DOHH2 (cell line): ENCODE measurements around the gene MGRN1.
A peak's percentile ranks its signal among the peaks of the same experiment; 100 is the strongest.

Experiments used
- H3F3A ChIP-seq: fragments of 200-600 bp; sonication (generic), shearing (Covaris generic); 2 replicates; pipeline ENCODE4 v1.6.0; 2016; ENCODE audit warnings: antibody characterized with exemption, mild to moderate bottlenecking; ENCODE audit not compliant: control insufficient read depth, insufficient read depth
- H3K27ac ChIP-seq: fragments of 200-600 bp; sonication (generic); 2 replicates; pipeline ENCODE4 v1.5.1; 2014; ENCODE audit warnings: low read depth, mild to moderate bottlenecking, low read length, moderate library complexity
- H3K27me3 ChIP-seq: fragments of 200-600 bp; sonication (generic); 2 replicates; pipeline ENCODE4 v1.6.1; 2014; ENCODE audit warnings: mild to moderate bottlenecking, low read length, mixed read lengths; ENCODE audit not compliant: control insufficient read depth
- H3K36me3 ChIP-seq: fragments of 200-600 bp; sonication (generic); 2 replicates; pipeline ENCODE4 v1.6.1; 2014; ENCODE audit warnings: mild to moderate bottlenecking, low read length, moderate library complexity, mixed read lengths; ENCODE audit not compliant: control insufficient read depth
- H3K4me1 ChIP-seq: fragments of 200-600 bp; sonication (generic); 2 replicates; pipeline ENCODE4 v1.6.1; 2014; ENCODE audit warnings: mild to moderate bottlenecking, low read length, mixed read lengths; ENCODE audit not compliant: control insufficient read depth
- H3K4me2 ChIP-seq: fragments of 200-600 bp; sonication (generic); 2 replicates; pipeline ENCODE4 v1.6.0; 2014; ENCODE audit warnings: mild to moderate bottlenecking, low read length, moderate library complexity
- H3K4me3 ChIP-seq: fragments of 200-600 bp; sonication (generic); 2 replicates; pipeline ENCODE4 v1.5.1; 2014; ENCODE audit warnings: mild to moderate bottlenecking, low read length, mixed read lengths
- H3K79me2 ChIP-seq: fragments of 200-600 bp; sonication (generic); 2 replicates; pipeline ENCODE4 v1.6.1; 2014; ENCODE audit warnings: mild to moderate bottlenecking, low read length, mixed read lengths; ENCODE audit not compliant: control insufficient read depth
- H3K9me2 ChIP-seq: fragments of 200-600 bp; sonication (generic); replicated peaks from 2 replicates; pipeline ENCODE4 v1.6.1; 2014; ENCODE audit warnings: mild to moderate bottlenecking, low read length, mixed read lengths; ENCODE audit not compliant: control insufficient read depth
- H3K9me3 ChIP-seq: fragments of 200-600 bp; sonication (generic); 2 replicates; pipeline ENCODE4 v1.6.1; 2014; ENCODE audit warnings: antibody characterized with exemption, low read length, mixed read lengths; ENCODE audit not compliant: control insufficient read depth, insufficient read depth
- H4K20me1 ChIP-seq: fragments of 200-600 bp; sonication (generic); 2 replicates; pipeline ENCODE4 v1.6.0; 2014; ENCODE audit warnings: low read depth, mild to moderate bottlenecking, antibody characterized with exemption, low read length, moderate library complexity; ENCODE audit not compliant: control insufficient read depth, insufficient read depth
- CTCF ChIP-seq: fragments of 200-600 bp; sonication (generic); IDR thresholded peaks from one replicate; pipeline ENCODE4 v1.5.1; 2014; ENCODE audit warnings: antibody characterized with exemption, mild to moderate bottlenecking, low read depth, low read length; ENCODE audit not compliant: poor library complexity, severe bottlenecking
- EZH2phosphoT487 ChIP-seq: fragments of 200-600 bp; sonication (generic); IDR thresholded peaks from 2 replicates; pipeline ENCODE4 v1.6.1; 2017; ENCODE audit warnings: borderline replicate concordance, mild to moderate bottlenecking, antibody characterized with exemption, low read length, moderate library complexity, mixed read lengths

The MGRN1 gene

GRCh38 chr16:4612474-4612931, 12.1 kb upstream of the MGRN1 start:
- H3K9me3 ChIP-seq: no peaks in the 10 kb centered on the region
- H3K4me2 ChIP-seq: no peak overlapping the region
- peaks cover 32% of the 10 kb centered on the region for H3K4me1 ChIP-seq
- no peak overlapping the region for H3K4me3 ChIP-seq
- H3K9me2 ChIP-seq: no peaks in the 10 kb centered on the region
- no peaks in the 10 kb centered on the region for H3K27me3 ChIP-seq
- H3F3A ChIP-seq: peaks cover 8% of the 10 kb centered on the region; the same call in 1 of the 2 replicates
- H3K79me2 ChIP-seq: peaks cover 52% of the 10 kb centered on the region
- peaks cover 7% of the 10 kb centered on the region for H4K20me1 ChIP-seq
- H3K27ac ChIP-seq: no peak overlapping the region
- TF ChIP-seq CTCF (no peak), EZH2phosphoT487 (no peak)
- H3K36me3 ChIP-seq: peaks cover 3% of the 10 kb centered on the region; the same call in 1 of the 2 replicates

GRCh38 chr16:4612977-4613635, 11.5 kb upstream of the MGRN1 start:
- Histone ChIP-seq H3K9me2 (no peaks in the 10 kb centered on the region), H4K20me1 (peaks cover 7% of the 10 kb centered on the region), H3K36me3 (peaks cover 3% of the 10 kb centered on the region; the same call in 1 of the 2 replicates), H3K4me1 (peaks cover 35% of the 10 kb centered on the region), H3K4me2 (peak overlapping the region; percentile 99), H3K27ac (no peak overlapping the region), H3F3A (peaks cover 8% of the 10 kb centered on the region; the same call in 1 of the 2 replicates), H3K9me3 (no peaks in the 10 kb centered on the region), H3K27me3 (no peaks in the 10 kb centered on the region), H3K79me2 (peaks cover 52% of the 10 kb centered on the region), H3K4me3 (peak overlapping the region; percentile 94)
- no peak for TF ChIP-seq CTCF
- TF ChIP-seq EZH2phosphoT487: no peak

GRCh38 chr16:4613636-4614570, 10.7 kb upstream of the MGRN1 start:
- H4K20me1 ChIP-seq: peaks cover 7% of the 10 kb centered on the region
- H3K4me2 ChIP-seq: peak overlapping the region; percentile 99
- peaks cover 52% of the 10 kb centered on the region for H3K79me2 ChIP-seq
- no peaks in the 10 kb centered on the region for H3K27me3 ChIP-seq
- H3K36me3 ChIP-seq: peaks cover 3% of the 10 kb centered on the region; the same call in 1 of the 2 replicates
- H3K27ac ChIP-seq: no peak overlapping the region
- peaks cover 35% of the 10 kb centered on the region for H3K4me1 ChIP-seq
- H3F3A ChIP-seq: peaks cover 8% of the 10 kb centered on the region; the same call in 1 of the 2 replicates
- H3K9me2 ChIP-seq: no peaks in the 10 kb centered on the region
- TF ChIP-seq CTCF (no peak), EZH2phosphoT487 (no peak)
- H3K9me3 ChIP-seq: no peaks in the 10 kb centered on the region
- H3K4me3 ChIP-seq: peak overlapping the region; percentile 94
